ENCODE data around the gene NFATC4. TPM values are rescaled to one million over a fixed set of nuclear protein-coding genes. Genes with fewer than 3 reads are reported as not detected.
"Not testable (repeated sequence)": the region's sequence is repeated elsewhere in the genome, so short reads cannot be mapped to it uniquely, and the experiment has no call there.

Gene NFATC4
- polyA plus RNA-seq, 3 donors: not detected

DNA sequence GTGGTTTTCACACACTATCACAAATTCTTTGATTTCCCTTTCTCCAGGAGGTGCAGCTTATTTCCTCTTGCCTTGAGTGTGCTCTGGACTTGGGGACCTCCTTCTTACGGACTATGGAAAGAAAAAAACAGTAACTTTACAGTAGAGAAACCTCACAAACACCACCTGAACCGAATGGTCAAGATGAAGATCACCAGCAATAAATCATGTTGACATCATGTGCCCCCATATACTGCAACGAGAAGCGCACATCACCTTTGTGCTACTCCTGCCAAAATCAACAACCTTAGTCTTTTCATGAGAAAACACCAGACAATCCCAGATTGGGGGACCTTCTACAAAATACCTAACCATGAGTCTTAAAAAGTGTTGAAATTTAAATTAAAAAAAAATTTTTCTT lies 17.5 kb downstream of the NFATC4 start:
- TF ChIP-seq CTCF (IDR thresholded peaks at IDR 0.05): no peak

DNA sequence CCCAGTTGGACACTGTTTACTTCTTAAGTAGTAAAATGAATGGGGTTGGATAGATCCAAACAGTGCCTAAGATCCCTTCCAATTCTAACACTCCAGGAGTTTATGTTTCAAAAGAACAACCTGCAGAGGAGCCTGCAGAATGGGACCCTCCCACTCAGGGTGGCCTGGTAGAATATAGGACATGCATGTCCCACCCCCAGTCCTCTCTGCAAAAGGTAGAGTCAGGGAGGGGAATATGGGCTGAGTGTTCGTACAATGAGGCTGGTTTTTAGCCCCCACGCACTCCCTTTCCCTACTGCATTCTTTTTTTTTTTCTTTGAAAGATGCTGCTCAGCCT lies 19.0 kb downstream of the NFATC4 start:
- H3K4me2 ChIP-seq (replicated peaks; ENCODE audit: extremely low read depth, low read length, poor library complexity, severe bottlenecking): no peak overlapping the region
- Mint-ChIP-seq H3K4me1 (peaks cover 13% of the 10 kb centered on the region), H3K4me3 (no peak overlapping the region), H3K27me3 (ENCODE audit: low read depth in 3 of 3) (peaks cover 2 to 12% (median 3%) of the 10 kb centered on the region in 3 donors), H3K9me3 (no peaks in the 10 kb centered on the region), H3K36me3 (no peaks in the 10 kb centered on the region), H3K27ac (no peak overlapping the region)
- no peaks in the 10 kb centered on the region for H3K79me2 ChIP-seq (ENCODE audit: insufficient read depth, low read length)
- no peak overlapping the region for H2AFZ ChIP-seq (ENCODE audit: insufficient read depth, low read depth, low read length, poor library complexity, severe bottlenecking)
- H3K9me3 ChIP-seq (replicated peaks in 1 of 2; ENCODE audit: control insufficient read depth in 1 of 2, insufficient read depth in 1 of 2, low read length in 2 of 2): no peaks in the 10 kb centered on the region
- H3K27ac ChIP-seq (ENCODE audit: low read depth in 1 of 2, low read length in 2 of 2): no peak overlapping the region
- H3K9ac ChIP-seq (ENCODE audit: insufficient read depth, low read length, poor library complexity, severe bottlenecking): no peak overlapping the region
- no peak for TF ChIP-seq CTCF (IDR thresholded peaks at IDR 0.05)
- H3K27me3 ChIP-seq (ENCODE audit: control insufficient read depth in 2 of 2, insufficient read depth in 2 of 2, low read length in 2 of 2): no peaks in the 10 kb centered on the region
- H3K4me3 ChIP-seq (replicated peaks in 1 of 3; ENCODE audit: low read depth in 2 of 3, low read length in 3 of 3): no peak overlapping the region
- no peaks in the 10 kb centered on the region for H3K36me3 ChIP-seq (replicated peaks in 1 of 2; ENCODE audit: control insufficient read depth in 1 of 2, insufficient read depth in 2 of 2, low read length in 2 of 2)
- peaks cover 7 to 11% of the 10 kb centered on the region in 2 donors for H3K4me1 ChIP-seq (ENCODE audit: control insufficient read depth in 1 of 2, insufficient read depth in 2 of 2, low read length in 2 of 2)
- WGBS (ENCODE audit: insufficient coverage): no CpG with 5 or more reads among the region's 2 CpGs
- no peak for DNase-seq
- intact Hi-C loops (cut with micrococcal nuclease): no loop called here
- no peaks in the 10 kb centered on the region for H4K20me1 ChIP-seq (ENCODE audit: insufficient read depth, low read length)

More for the DNA sequence above, 17.5 kb downstream of the NFATC4 start:
- Histone ChIP-seq H3K79me2 (ENCODE audit: insufficient read depth, low read length) (no peaks in the 10 kb centered on the region), H3K4me3 (replicated peaks in 1 of 3; ENCODE audit: low read depth in 2 of 3, low read length in 3 of 3) (no peak overlapping the region), H3K27me3 (ENCODE audit: control insufficient read depth in 2 of 2, insufficient read depth in 2 of 2, low read length in 2 of 2) (no peaks in the 10 kb centered on the region), H3K4me1 (ENCODE audit: control insufficient read depth in 1 of 2, insufficient read depth in 2 of 2, low read length in 2 of 2) (peaks cover 1% of the 10 kb centered on the region in 2 donors), H3K27ac (ENCODE audit: low read depth in 1 of 2, low read length in 2 of 2) (no peak overlapping the region), H3K36me3 (replicated peaks in 1 of 2; ENCODE audit: control insufficient read depth in 1 of 2, insufficient read depth in 2 of 2, low read length in 2 of 2) (no peaks in the 10 kb centered on the region), H3K9me3 (replicated peaks in 1 of 2; ENCODE audit: control insufficient read depth in 1 of 2, insufficient read depth in 1 of 2, low read length in 2 of 2) (no peaks in the 10 kb centered on the region), H3K9ac (ENCODE audit: insufficient read depth, low read length, poor library complexity, severe bottlenecking) (no peak overlapping the region), H3K4me2 (replicated peaks; ENCODE audit: extremely low read depth, low read length, poor library complexity, severe bottlenecking) (no peak overlapping the region), H4K20me1 (ENCODE audit: insufficient read depth, low read length) (no peaks in the 10 kb centered on the region), H2AFZ (ENCODE audit: insufficient read depth, low read depth, low read length, poor library complexity, severe bottlenecking) (no peak overlapping the region)
- H3K9me3 Mint-ChIP-seq: no peaks in the 10 kb centered on the region
- H3K27ac Mint-ChIP-seq: no peak overlapping the region
- no peaks in the 10 kb centered on the region for H3K36me3 Mint-ChIP-seq
- H3K4me1 Mint-ChIP-seq: peaks cover 3% of the 10 kb centered on the region
- no peak for DNase-seq
- intact Hi-C loops (cut with micrococcal nuclease): no loop called here
- WGBS (ENCODE audit: insufficient coverage): 100% methylated on average over 2 of the region's 4 CpGs
- H3K4me3 Mint-ChIP-seq: no peak overlapping the region
- H3K27me3 Mint-ChIP-seq (ENCODE audit: low read depth in 3 of 3): peaks cover 0 to 12% (median 0%) of the 10 kb centered on the region in 3 donors

GRCh38 chr14:24387579-24387978 lies 19.6 kb downstream of the NFATC4 start:
- 100% methylated on average over 1 of the region's 5 CpGs for WGBS (ENCODE audit: insufficient coverage)
- H3K4me1 ChIP-seq (ENCODE audit: control insufficient read depth in 1 of 2, insufficient read depth in 2 of 2, low read length in 2 of 2): peaks cover 7 to 11% of the 10 kb centered on the region in 2 donors
- H3K9me3 ChIP-seq (replicated peaks in 1 of 2; ENCODE audit: control insufficient read depth in 1 of 2, insufficient read depth in 1 of 2, low read length in 2 of 2); DNase-seq; H3K27me3 ChIP-seq (ENCODE audit: control insufficient read depth in 2 of 2, insufficient read depth in 2 of 2, low read length in 2 of 2); H3K27ac ChIP-seq (ENCODE audit: low read depth in 1 of 2, low read length in 2 of 2); H3K27ac Mint-ChIP-seq; H3K36me3 ChIP-seq (replicated peaks in 1 of 2; ENCODE audit: control insufficient read depth in 1 of 2, insufficient read depth in 2 of 2, low read length in 2 of 2); H3K36me3 Mint-ChIP-seq; H3K4me2 ChIP-seq (replicated peaks; ENCODE audit: extremely low read depth, low read length, poor library complexity, severe bottlenecking); intact Hi-C loops (cut with micrococcal nuclease); H3K9me3 Mint-ChIP-seq; H4K20me1 ChIP-seq (ENCODE audit: insufficient read depth, low read length); H3K4me3 Mint-ChIP-seq; H3K9ac ChIP-seq (ENCODE audit: insufficient read depth, low read length, poor library complexity, severe bottlenecking); H3K4me3 ChIP-seq (replicated peaks in 1 of 3; ENCODE audit: low read depth in 2 of 3, low read length in 3 of 3); H3K79me2 ChIP-seq (ENCODE audit: insufficient read depth, low read length); H2AFZ ChIP-seq (ENCODE audit: insufficient read depth, low read depth, low read length, poor library complexity, severe bottlenecking): not testable (repeated sequence)
- H3K27me3 Mint-ChIP-seq (ENCODE audit: low read depth in 3 of 3): peaks cover 2 to 12% (median 5%) of the 10 kb centered on the region in 3 donors
- H3K4me1 Mint-ChIP-seq: peaks cover 13% of the 10 kb centered on the region

Measured in CD14-positive monocyte (primary cell).